OCI-LY1 (cell line): ENCODE results near the gene SCGB1C2.

Source experiments
- H2AFZ ChIP-seq: fragments of 200-600 bp; sonication (generic), shearing (Covaris generic); 2 replicates; pipeline ENCODE4 v1.6.0; 2014; ENCODE audit warnings: antibody characterized with exemption, mild to moderate bottlenecking, low read length
- H3F3A ChIP-seq: fragments of 200-600 bp; sonication (generic), shearing (Covaris generic); 2 replicates; pipeline ENCODE4 v1.6.0; 2014; ENCODE audit warnings: mild to moderate bottlenecking, antibody characterized with exemption, low read length, moderate library complexity; ENCODE audit not compliant: insufficient read depth
- H3K27ac ChIP-seq: fragments of 200-600 bp; sonication (generic); 2 replicates; pipeline ENCODE4 v1.5.1; 2014; ENCODE audit warnings: low read length, mixed run types, mild to moderate bottlenecking, low read depth; ENCODE audit not compliant: poor library complexity, severe bottlenecking
- H3K27me3 ChIP-seq: fragments of 200-600 bp; sonication (generic); 2 replicates; pipeline ENCODE4 v1.6.0; 2014; ENCODE audit warnings: antibody characterized with exemption, mild to moderate bottlenecking, low read length, moderate library complexity; ENCODE audit not compliant: insufficient read depth
- H3K36me3 ChIP-seq: fragments of 200-600 bp; sonication (generic); 2 replicates; pipeline ENCODE4 v1.6.1; 2014; ENCODE audit warnings: mild to moderate bottlenecking, antibody characterized with exemption, low read length, moderate library complexity, mixed read lengths; ENCODE audit not compliant: insufficient read depth
- H3K4me1 ChIP-seq: fragments of 200-600 bp; sonication (generic); 2 replicates; pipeline ENCODE4 v1.5.1; 2014; ENCODE audit warnings: mild to moderate bottlenecking, low read length, moderate library complexity; ENCODE audit not compliant: insufficient read depth, severe bottlenecking
- H3K4me2 ChIP-seq: fragments of 200-600 bp; sonication (generic), shearing (Covaris generic); 2 replicates; pipeline ENCODE4 v1.6.1; 2014; ENCODE audit warnings: low read length
- H3K4me3 ChIP-seq: fragments of 200-600 bp; sonication (generic); 2 replicates; pipeline ENCODE4 v1.5.1; 2014; ENCODE audit warnings: low read length, low read depth, mild to moderate bottlenecking, mixed read lengths; ENCODE audit not compliant: poor library complexity, severe bottlenecking
- H3K79me2 ChIP-seq: fragments of 200-600 bp; shearing (Covaris generic); 2 replicates; pipeline ENCODE4 v1.6.1; 2016; ENCODE audit warnings: mixed run types, low read length, mixed read lengths; ENCODE audit not compliant: insufficient read depth
- H3K9ac ChIP-seq: fragments of 200-600 bp; sonication (generic), shearing (Covaris generic); 2 replicates; pipeline ENCODE4 v1.6.1; 2014; ENCODE audit warnings: mild to moderate bottlenecking, low read length, mixed read lengths
- H3K9me2 ChIP-seq: fragments of 200-600 bp; sonication (generic), shearing (Covaris generic); 2 replicates; pipeline ENCODE4 v1.6.1; 2014; ENCODE audit warnings: low read depth, mild to moderate bottlenecking, low read length, mixed read lengths
- H3K9me3 ChIP-seq: fragments of 200-600 bp; shearing (Covaris generic); 2 replicates; pipeline ENCODE4 v1.6.1; 2014; ENCODE audit warnings: low read length, mixed read lengths
- H4K20me1 ChIP-seq: fragments of 200-600 bp; sonication (generic), shearing (Covaris generic); 2 replicates; pipeline ENCODE4 v1.6.0; 2016; ENCODE audit warnings: mild to moderate bottlenecking, low read length; ENCODE audit not compliant: insufficient read depth
- EZH2 ChIP-seq: fragments of 200-600 bp; sonication (generic), shearing (Covaris generic); IDR thresholded peaks from 2 replicates; pipeline ENCODE4 v1.8.0; 2017; ENCODE audit warnings: borderline replicate concordance, mixed run types, mild to moderate bottlenecking, antibody characterized with exemption, low read length, moderate library complexity, mixed read lengths
- TF ChIP-seq, protein P1 (sequence below): fragments of 200-600 bp; sonication (generic), shearing (Covaris generic); IDR thresholded peaks from 2 replicates; pipeline ENCODE4 v1.5.1; 2017; ENCODE audit warnings: mild to moderate bottlenecking, antibody characterized with exemption, low read length, moderate library complexity, mixed read lengths

The SCGB1C2 gene

GRCh38 chr17:145671-146541 lies 8.5 kb downstream of the SCGB1C2 start:
- Histone ChIP-seq H3K9me2 (no peaks in the 10 kb centered on the region), H4K20me1 (no peaks in the 10 kb centered on the region), H3K4me2 (no peak overlapping the region), H3K79me2 (no peaks in the 10 kb centered on the region), H3K36me3 (no peaks in the 10 kb centered on the region), H3K4me3 (no peak overlapping the region), H3K9me3 (no peaks in the 10 kb centered on the region), H3F3A (no peaks in the 10 kb centered on the region), H2AFZ (no peak overlapping the region), H3K27me3 (no peaks in the 10 kb centered on the region), H3K4me1 (no peaks in the 10 kb centered on the region), H3K9ac (no peak overlapping the region), H3K27ac (no peak overlapping the region)
- no peak for TF ChIP-seq EZH2
- TF ChIP-seq, protein P1, sequence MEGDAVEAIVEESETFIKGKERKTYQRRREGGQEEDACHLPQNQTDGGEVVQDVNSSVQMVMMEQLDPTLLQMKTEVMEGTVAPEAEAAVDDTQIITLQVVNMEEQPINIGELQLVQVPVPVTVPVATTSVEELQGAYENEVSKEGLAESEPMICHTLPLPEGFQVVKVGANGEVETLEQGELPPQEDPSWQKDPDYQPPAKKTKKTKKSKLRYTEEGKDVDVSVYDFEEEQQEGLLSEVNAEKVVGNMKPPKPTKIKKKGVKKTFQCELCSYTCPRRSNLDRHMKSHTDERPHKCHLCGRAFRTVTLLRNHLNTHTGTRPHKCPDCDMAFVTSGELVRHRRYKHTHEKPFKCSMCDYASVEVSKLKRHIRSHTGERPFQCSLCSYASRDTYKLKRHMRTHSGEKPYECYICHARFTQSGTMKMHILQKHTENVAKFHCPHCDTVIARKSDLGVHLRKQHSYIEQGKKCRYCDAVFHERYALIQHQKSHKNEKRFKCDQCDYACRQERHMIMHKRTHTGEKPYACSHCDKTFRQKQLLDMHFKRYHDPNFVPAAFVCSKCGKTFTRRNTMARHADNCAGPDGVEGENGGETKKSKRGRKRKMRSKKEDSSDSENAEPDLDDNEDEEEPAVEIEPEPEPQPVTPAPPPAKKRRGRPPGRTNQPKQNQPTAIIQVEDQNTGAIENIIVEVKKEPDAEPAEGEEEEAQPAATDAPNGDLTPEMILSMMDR, result no peak

DNA sequence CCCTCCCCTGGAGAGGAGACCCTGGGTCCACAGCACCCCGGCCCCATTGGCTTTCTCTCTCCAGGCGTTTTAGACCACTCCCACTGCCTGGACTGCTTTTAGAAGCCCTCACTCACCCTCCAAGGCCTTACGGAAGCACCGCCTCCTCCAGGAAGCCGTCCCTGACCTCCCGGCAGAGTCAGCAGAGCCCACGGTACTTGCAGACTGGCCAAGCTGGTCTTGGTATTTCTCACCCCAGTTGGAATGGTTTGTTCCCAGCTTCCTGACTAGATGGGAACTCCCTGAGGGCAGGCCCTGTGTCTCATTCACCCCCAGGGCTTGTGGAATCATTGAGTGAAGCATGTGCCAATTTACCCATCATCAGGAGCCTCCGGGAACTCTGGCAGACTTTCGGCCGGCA lies 9.2 kb downstream of the SCGB1C2 start:
- Histone ChIP-seq H2AFZ (no peak overlapping the region), H3K4me2 (no peak overlapping the region), H3K9ac (no peak overlapping the region), H3K4me1 (no peaks in the 10 kb centered on the region), H4K20me1 (no peaks in the 10 kb centered on the region), H3K4me3 (no peak overlapping the region), H3K9me3 (no peaks in the 10 kb centered on the region), H3F3A (no peaks in the 10 kb centered on the region), H3K27ac (no peak overlapping the region), H3K9me2 (no peaks in the 10 kb centered on the region), H3K36me3 (no peaks in the 10 kb centered on the region), H3K27me3 (no peaks in the 10 kb centered on the region), H3K79me2 (no peaks in the 10 kb centered on the region)
- TF ChIP-seq, protein P1, result no peak
- no peak for TF ChIP-seq EZH2

- Histone ChIP-seq H3K4me1 (no peaks in the 10 kb centered on the region), H3K4me3 (no peak overlapping the region), H3F3A (no peaks in the 10 kb centered on the region), H4K20me1 (no peaks in the 10 kb centered on the region), H3K9me2 (no peaks in the 10 kb centered on the region), H3K9me3 (no peaks in the 10 kb centered on the region), H3K27ac (no peak overlapping the region), H2AFZ (no peak overlapping the region), H3K27me3 (no peaks in the 10 kb centered on the region), H3K4me2 (no peak overlapping the region), H3K36me3 (no peaks in the 10 kb centered on the region), H3K79me2 (no peaks in the 10 kb centered on the region), H3K9ac (no peak overlapping the region)
- TF ChIP-seq, protein P1, result no peak
- no peak for TF ChIP-seq EZH2
Measured at GRCh38 chr17:146983-147761, 9.8 kb downstream of the SCGB1C2 start.
